GM19099 (cell line): Measurements from ENCODE around the gene LMX1A.

Source experiments
- POLR2A ChIP-seq: IDR thresholded peaks from 3 replicates; pipeline ENCODE4 v1.6.1; 2011; ENCODE audit warnings: low read depth; ENCODE audit not compliant: insufficient read length; ENCODE audit errors: extremely low read depth

The LMX1A gene

GRCh38 chr1:165316153-165316772, 40.3 kb downstream of the LMX1A start:
- TF ChIP-seq POLR2A, result no peak

GRCh38 chr1:165315481-165315880, 41.0 kb downstream of the LMX1A start:
- TF ChIP-seq POLR2A, result no peak

- TF ChIP-seq POLR2A, result no peak
Observed at GRCh38 chr1:165313903-165314302, 42.6 kb downstream of the LMX1A start.

- no peak for TF ChIP-seq POLR2A
Observed at GRCh38 chr1:165312591-165312990, 43.9 kb downstream of the LMX1A start.

GRCh38 chr1:165306543-165307434, 49.7 kb downstream of the LMX1A start:
- no peak for TF ChIP-seq POLR2A

GRCh38 chr1:165303386-165303785, 53.1 kb downstream of the LMX1A start:
- TF ChIP-seq POLR2A, result no peak

- no peak for TF ChIP-seq POLR2A
Observed at GRCh38 chr1:165300400-165300903, 56.1 kb downstream of the LMX1A start.

- TF ChIP-seq POLR2A, result no peak
Observed at GRCh38 chr1:165298203-165298820, 58.2 kb downstream of the LMX1A start.

- TF ChIP-seq POLR2A, result no peak
Observed at GRCh38 chr1:165296205-165296604, 60.3 kb downstream of the LMX1A start.

GRCh38 chr1:165290148-165290547, 66.4 kb downstream of the LMX1A start:
- TF ChIP-seq POLR2A, result no peak

GRCh38 chr1:165289556-165289955, 67.0 kb downstream of the LMX1A start:
- no peak for TF ChIP-seq POLR2A

GRCh38 chr1:165288350-165289120, 68.0 kb downstream of the LMX1A start:
- TF ChIP-seq POLR2A, result no peak

GRCh38 chr1:165287781-165288180, 68.7 kb downstream of the LMX1A start:
- no peak for TF ChIP-seq POLR2A

- TF ChIP-seq POLR2A, result no peak
Observed at GRCh38 chr1:165287329-165287728, 69.2 kb downstream of the LMX1A start.

GRCh38 chr1:165284454-165284853, 72.1 kb downstream of the LMX1A start:
- TF ChIP-seq POLR2A, result no peak
